Activated CD4-positive, alpha-beta T cell treated with anti-CD3 and anti-CD28 coated beads, Interleukin-2, amount 10 ng/mL, durations not matched to agents 24 days and 14 days (primary cell): ENCODE data around the gene ZBTB2. TPM values are rescaled to one million over a fixed set of nuclear protein-coding genes. Genes with fewer than 3 reads are reported as not detected.
A peak's percentile ranks its signal among the peaks of the same experiment; 100 is the strongest.
"Not testable (repeated sequence)": the region's sequence is repeated elsewhere in the genome, so short reads cannot be mapped to it uniquely, and the experiment has no call there.

Experiments
- DNase-seq: peaks from one replicate; pipeline ENCODE4 v3.0.0; 2022
- H3K27ac Mint-ChIP-seq: one replicate; pipeline ENCODE4 v1.8.0; 2022; ENCODE audit warnings: mild to moderate bottlenecking, mixed read lengths
- H3K27me3 Mint-ChIP-seq: one replicate; pipeline ENCODE4 v1.8.0; 2022; ENCODE audit warnings: mixed read lengths
- H3K36me3 Mint-ChIP-seq: one replicate; pipeline ENCODE4 v1.8.0; 2022; ENCODE audit warnings: low read depth, mild to moderate bottlenecking, mixed read lengths
- H3K4me1 Mint-ChIP-seq: one replicate; pipeline ENCODE4 v1.8.0; 2021; ENCODE audit warnings: mixed read lengths
- H3K4me3 Mint-ChIP-seq: one replicate; pipeline ENCODE4 v1.8.0; 2022; ENCODE audit warnings: mild to moderate bottlenecking, moderate library complexity, mixed read lengths
- H3K9me3 Mint-ChIP-seq: one replicate; pipeline ENCODE4 v1.8.0; 2021; ENCODE audit warnings: mixed read lengths
- intact Hi-C: fragments of 100-400 bp; cut with micrococcal nuclease; formaldehyde crosslinking; loops from one replicate; pipeline ENCODE4 v1.15.1; 2023
- total RNA-seq: library from RNA; stranded (reverse); gene quantifications from 2 replicates; pipeline ENCODE4 v1.2.3, GENCODE V29; 2022

The ZBTB2 gene
- total RNA-seq, 1 donor from 2014 or later = 21.4 TPM

GRCh38 chr6:151390276-151390850, 996 bp downstream of the ZBTB2 start:
- Mint-ChIP-seq H3K27ac (peak overlapping the region; percentile 80), H3K27me3 (no peaks in the 10 kb centered on the region), H3K36me3 (peaks cover 31% of the 10 kb centered on the region), H3K4me3 (peak overlapping the region; percentile 97), H3K4me1 (peaks cover 48% of the 10 kb centered on the region), H3K9me3 (no peaks in the 10 kb centered on the region)
- peak; percentile 99 for DNase-seq
- intact Hi-C loops = loop anchor here (1.0 to 10.0 kb wide), 6 partner anchors 62 to 1646 kb away; partner anchors contain the start of genes FBXO5, NUP43, PCMT1 and RMND1

- H3K9me3 Mint-ChIP-seq = no peaks in the 10 kb centered on the region
- peak overlapping the region; percentile 97 for H3K4me3 Mint-ChIP-seq
- DNase-seq = no peak
- H3K4me1 Mint-ChIP-seq = peaks cover 50% of the 10 kb centered on the region
- H3K36me3 Mint-ChIP-seq = peaks cover 31% of the 10 kb centered on the region
- H3K27ac Mint-ChIP-seq = peak overlapping the region; percentile 93
- no peaks in the 10 kb centered on the region for H3K27me3 Mint-ChIP-seq
- intact Hi-C loops = loop anchor here (1.0 to 10.0 kb wide), 9 partner anchors 9 to 1645 kb away; partner anchors contain the start of genes FBXO5, NUP43, PCMT1 and RMND1
Observed at GRCh38 chr6:151389618-151390275, 1.6 kb downstream of the ZBTB2 start.

GRCh38 chr6:151388997-151389617, 2.3 kb downstream of the ZBTB2 start:
- Mint-ChIP-seq H3K36me3 (peaks cover 35% of the 10 kb centered on the region), H3K27ac (peak overlapping the region; percentile 93), H3K9me3 (no peaks in the 10 kb centered on the region), H3K27me3 (no peaks in the 10 kb centered on the region), H3K4me3 (peak overlapping the region; percentile 97), H3K4me1 (peaks cover 55% of the 10 kb centered on the region)
- intact Hi-C loops = loop anchor here (1.0 to 2.0 kb wide), 3 partner anchors 9 to 16 kb away; no protein-coding TSS in a partner anchor
- no peak for DNase-seq

- Mint-ChIP-seq H3K4me1 (peaks cover 48% of the 10 kb centered on the region), H3K4me3 (peak overlapping the region; percentile 74), H3K36me3 (peaks cover 32% of the 10 kb centered on the region), H3K9me3 (no peaks in the 10 kb centered on the region), H3K27me3 (no peaks in the 10 kb centered on the region), H3K27ac (peak overlapping the region; percentile 77)
- intact Hi-C loops = loop anchor here (2.0 kb wide), 1 partner anchor 15 kb away; no protein-coding TSS in a partner anchor
- DNase-seq = no peak
Observed at GRCh38 chr6:151388236-151388635, 3.1 kb downstream of the ZBTB2 start.

GRCh38 chr6:151387175-151387970, 4.0 kb downstream of the ZBTB2 start:
- H3K27ac Mint-ChIP-seq = peak overlapping the region; percentile 43
- peaks cover 28% of the 10 kb centered on the region for H3K36me3 Mint-ChIP-seq
- intact Hi-C loops = no loop called here
- peaks cover 39% of the 10 kb centered on the region for H3K4me1 Mint-ChIP-seq
- H3K27me3 Mint-ChIP-seq = no peaks in the 10 kb centered on the region
- DNase-seq = no peak
- H3K4me3 Mint-ChIP-seq = no peak overlapping the region
- no peaks in the 10 kb centered on the region for H3K9me3 Mint-ChIP-seq

GRCh38 chr6:151385177-151385576, 6.2 kb downstream of the ZBTB2 start:
- H3K36me3 Mint-ChIP-seq = peaks cover 25% of the 10 kb centered on the region
- intact Hi-C loops = no loop called here
- H3K4me1 Mint-ChIP-seq = peaks cover 46% of the 10 kb centered on the region
- no peaks in the 10 kb centered on the region for H3K9me3 Mint-ChIP-seq
- no peak overlapping the region for H3K27ac Mint-ChIP-seq
- peak overlapping the region; percentile 2 for H3K4me3 Mint-ChIP-seq
- no peak for DNase-seq
- H3K27me3 Mint-ChIP-seq = no peaks in the 10 kb centered on the region

GRCh38 chr6:151384151-151384550, 7.2 kb downstream of the ZBTB2 start:
- peak overlapping the region; percentile 4 for H3K27ac Mint-ChIP-seq
- H3K9me3 Mint-ChIP-seq = no peaks in the 10 kb centered on the region
- H3K27me3 Mint-ChIP-seq = no peaks in the 10 kb centered on the region
- peaks cover 53% of the 10 kb centered on the region for H3K4me1 Mint-ChIP-seq
- peak overlapping the region; percentile 13 for H3K4me3 Mint-ChIP-seq
- intact Hi-C loops = no loop called here
- peaks cover 24% of the 10 kb centered on the region for H3K36me3 Mint-ChIP-seq
- DNase-seq = no peak

- intact Hi-C loops = not testable (repeated sequence)
Observed at GRCh38 chr6:151382631-151383030, 8.7 kb downstream of the ZBTB2 start.

GRCh38 chr6:151381722-151382121, 9.6 kb downstream of the ZBTB2 start:
- Mint-ChIP-seq H3K4me1 (peaks cover 53% of the 10 kb centered on the region), H3K27me3 (no peaks in the 10 kb centered on the region), H3K4me3 (peak overlapping the region; percentile 58), H3K36me3 (peaks cover 16% of the 10 kb centered on the region), H3K9me3 (no peaks in the 10 kb centered on the region), H3K27ac (peak overlapping the region; percentile 72)
- intact Hi-C loops = no loop called here
- no peak for DNase-seq

More at GRCh38 chr6:151382631-151383030, 8.7 kb downstream of the ZBTB2 start:
- peaks cover 55% of the 10 kb centered on the region for H3K4me1 Mint-ChIP-seq
- not testable (repeated sequence) for H3K4me3 Mint-ChIP-seq, H3K27ac Mint-ChIP-seq, H3K27me3 Mint-ChIP-seq, DNase-seq, H3K9me3 Mint-ChIP-seq
- peaks cover 20% of the 10 kb centered on the region for H3K36me3 Mint-ChIP-seq

GRCh38 chr6:151380848-151381205, 10.5 kb downstream of the ZBTB2 start:
- H3K4me3 Mint-ChIP-seq = peak overlapping the region; percentile 88
- DNase-seq = no peak
- no peaks in the 10 kb centered on the region for H3K9me3 Mint-ChIP-seq
- H3K27me3 Mint-ChIP-seq = no peaks in the 10 kb centered on the region
- peak overlapping the region; percentile 96 for H3K27ac Mint-ChIP-seq
- peaks cover 14% of the 10 kb centered on the region for H3K36me3 Mint-ChIP-seq
- peaks cover 58% of the 10 kb centered on the region for H3K4me1 Mint-ChIP-seq
- intact Hi-C loops = loop anchor here (1.0 kb wide), 1 partner anchor 8 kb away; no protein-coding TSS in a partner anchor

GRCh38 chr6:151379933-151380847, 11.2 kb downstream of the ZBTB2 start:
- Mint-ChIP-seq H3K36me3 (peaks cover 14% of the 10 kb centered on the region), H3K4me3 (peak overlapping the region; percentile 88), H3K9me3 (no peaks in the 10 kb centered on the region), H3K4me1 (peaks cover 57% of the 10 kb centered on the region), H3K27ac (peak overlapping the region; percentile 96), H3K27me3 (no peaks in the 10 kb centered on the region)
- intact Hi-C loops = loop anchor here (1.0 to 5.0 kb wide), 2 partner anchors 9 to 792 kb away; no protein-coding TSS in a partner anchor
- DNase-seq = peak; percentile 81

GRCh38 chr6:151377095-151377494, 14.3 kb downstream of the ZBTB2 start:
- H3K27me3 Mint-ChIP-seq = no peaks in the 10 kb centered on the region
- intact Hi-C loops = loop anchor here (5.0 kb wide), 1 partner anchor 795 kb away; no protein-coding TSS in a partner anchor
- no peak for DNase-seq
- no peaks in the 10 kb centered on the region for H3K9me3 Mint-ChIP-seq
- no peak overlapping the region for H3K4me3 Mint-ChIP-seq
- H3K4me1 Mint-ChIP-seq = peaks cover 70% of the 10 kb centered on the region
- peaks cover 16% of the 10 kb centered on the region for H3K36me3 Mint-ChIP-seq
- no peak overlapping the region for H3K27ac Mint-ChIP-seq
